HepG2 (cell line): Measurements from ENCODE around the gene SERPINB6. TPM values are rescaled to one million over a fixed set of nuclear protein-coding genes. Genes with fewer than 3 reads are reported as not detected.

ENCODE experiments used
- ATAC-seq: fragments of 200-7000 bp; cut with Tn5 transposase; 3 replicates; pipeline ENCODE4 v1.9.1; 2020; ENCODE audit warnings: mild to moderate bottlenecking, moderate library complexity
- BruUV-seq: library from RNA; stranded (reverse); fragments of 400-500 nt; replicated peaks from 2 replicates; lab custom pipeline; 2021; lab: Mats Ljungman, UMichigan
- CTCF ChIA-PET: fragments of 300-600 bp; formaldehyde crosslinking; extraction: SDS; loops from one replicate; lab custom pipeline; 2021; ENCODE audit warnings: low total read pairs, inconsistent platforms, low intra/inter-chr PET ratio; lab: Yijun Ruan, JAX
- POLR2A ChIA-PET: fragments of 350-600 bp; sonication (Branson Sonifier 250); formaldehyde crosslinking; loops from one replicate; lab custom pipeline; 2020; ENCODE audit warnings: antibody characterized with exemption, inconsistent platforms; lab: Yijun Ruan, JAX
- DNase-seq: peaks from one replicate; pipeline ENCODE4 v3.0.0-alpha.2; 2015; ENCODE audit warnings: low spot score
- FAIRE-seq: peaks from 3 replicates; lab custom pipeline; 2011; peaks lifted over from hg19 to GRCh38; lab: Jason Lieb, UNC
- H2AFZ ChIP-seq: one replicate; pipeline ENCODE4 v1.6.1; 2011; ENCODE audit warnings: low read length, inconsistent platforms
- H3K27ac ChIP-seq: fragments of 300-600 bp; 3 replicates; pipeline ENCODE4 v1.8.0; 2011; ENCODE audit warnings: mixed run types, mild to moderate bottlenecking, mixed read lengths, low read length, inconsistent platforms; ENCODE audit not compliant: insufficient read depth; ENCODE audit errors: extremely low read length
- H3K27me3 ChIP-seq, 2 experiments: fragments of 200-600 bp in 1 of 2; 2 replicates in 1 of 2; 3 replicates in 1 of 2; pipeline versions ENCODE4 v1.6.0 to v1.8.0; 2011; ENCODE audit warnings: low read length in 2 of 2, mild to moderate bottlenecking in 2 of 2, moderate library complexity in 2 of 2, inconsistent platforms in 1 of 2; ENCODE audit not compliant: insufficient read depth in 2 of 2, control insufficient read depth in 1 of 2
- H3K36me3 ChIP-seq, 2 experiments: fragments of 200-600 bp in 1 of 2; replicated peaks in 1 of 2; 2 replicates in 1 of 2; 3 replicates in 1 of 2; pipeline versions ENCODE4 v1.5.1 to v1.8.0; 2011; ENCODE audit warnings: low read length in 2 of 2, inconsistent platforms in 1 of 2; ENCODE audit not compliant: insufficient read depth in 2 of 2, control insufficient read depth in 1 of 2
- H3K4me1 ChIP-seq: 2 replicates; pipeline ENCODE4 v1.5.1; 2012; ENCODE audit warnings: low read length, inconsistent platforms; ENCODE audit not compliant: insufficient read depth
- H3K4me2 ChIP-seq: 2 replicates; pipeline ENCODE4 v1.6.0; 2011; ENCODE audit warnings: low read depth, low read length, inconsistent platforms
- H3K4me3 ChIP-seq, 3 experiments: fragments of 200-600 bp in 1 of 3; sonication (generic), shearing (Covaris generic) in 1 of 3; replicated peaks in 1 of 3; 2 replicates each; pipeline ENCODE4 v1.5.1; 2011 to 2016; ENCODE audit warnings: low read length in 3 of 3, inconsistent platforms in 2 of 3, low read depth in 2 of 3, mild to moderate bottlenecking in 2 of 3, control low read depth in 1 of 3, mixed read lengths in 1 of 3; ENCODE audit not compliant: insufficient read depth in 1 of 3
- H3K79me2 ChIP-seq: one replicate; pipeline ENCODE4 v1.6.1; 2011; ENCODE audit warnings: low read length, inconsistent platforms; ENCODE audit not compliant: insufficient read depth
- H3K9ac ChIP-seq: 2 replicates; pipeline ENCODE4 v1.6.0; 2011; ENCODE audit warnings: mild to moderate bottlenecking, low read depth, low read length, inconsistent platforms; ENCODE audit not compliant: insufficient read depth
- H3K9me3 ChIP-seq: 2 replicates; pipeline ENCODE4 v1.5.1; 2012; ENCODE audit warnings: mild to moderate bottlenecking, low read length
- H4K20me1 ChIP-seq: 2 replicates; pipeline ENCODE4 v1.6.0; 2011; ENCODE audit warnings: inconsistent platforms, mild to moderate bottlenecking, low read length, moderate library complexity; ENCODE audit not compliant: insufficient read depth
- ATRX ChIP-seq: sonication (generic); formaldehyde crosslinking; IDR thresholded peaks from 2 replicates; pipeline ENCODE4 v1.4.0; 2020; ENCODE audit warnings: missing genetic modification reagents, borderline replicate concordance
- FOXO1 ChIP-seq: sonication (generic); formaldehyde crosslinking; IDR thresholded peaks from 2 replicates; pipeline ENCODE4 v1.4.0; 2020; ENCODE audit warnings: missing genetic modification reagents
- KDM2A ChIP-seq: sonication (generic); formaldehyde crosslinking; IDR thresholded peaks from 2 replicates; pipeline ENCODE4 v1.4.0; 2020; ENCODE audit warnings: low read depth, missing genetic modification reagents, borderline replicate concordance
- KDM3A ChIP-seq: IDR thresholded peaks from 2 replicates; pipeline ENCODE4 v1.6.1; 2018; ENCODE audit warnings: low read depth, missing compliant biosample characterization
- MED8 ChIP-seq: sonication (generic); formaldehyde crosslinking; IDR thresholded peaks from 2 replicates; pipeline ENCODE4 v1.8.1; 2023; ENCODE audit warnings: mild to moderate bottlenecking, missing genetic modification reagents; ENCODE audit not compliant: insufficient replicate concordance
- ONECUT2 ChIP-seq: sonication (generic); formaldehyde crosslinking; IDR thresholded peaks from 2 replicates; pipeline ENCODE4 v1.4.0; 2020; ENCODE audit warnings: missing genetic modification reagents
- POLR2A ChIP-seq, 2 experiments: IDR thresholded peaks; 2 replicates each; pipeline ENCODE4 v1.6.1; 2011; ENCODE audit warnings: low read depth in 2 of 2, low read length in 2 of 2, mild to moderate bottlenecking in 1 of 2, moderate library complexity in 1 of 2; ENCODE audit not compliant: insufficient read depth in 1 of 2
- RFX5 ChIP-seq: IDR thresholded peaks from 2 replicates; pipeline ENCODE4 v1.6.1; 2011; ENCODE audit warnings: low read depth, low read length, improper control_type of control experiment
- TAF1 ChIP-seq: sonication (generic); formaldehyde crosslinking; IDR thresholded peaks from 2 replicates; pipeline ENCODE4 v1.4.0; 2020; ENCODE audit warnings: missing genetic modification reagents
- ZNF253 ChIP-seq: sonication (generic); formaldehyde crosslinking; IDR thresholded peaks from 2 replicates; pipeline ENCODE4 v1.8.0; 2022; ENCODE audit warnings: mild to moderate bottlenecking, missing genetic modification reagents, borderline replicate concordance
- ZNF337 ChIP-seq: sonication (generic); formaldehyde crosslinking; IDR thresholded peaks from 2 replicates; pipeline ENCODE4 v1.5.1; 2020; ENCODE audit warnings: missing genetic modification reagents, low read depth, mild to moderate bottlenecking, borderline replicate concordance
- ZSCAN12 ChIP-seq: sonication (generic); formaldehyde crosslinking; IDR thresholded peaks from 2 replicates; pipeline ENCODE4 v1.9.0; 2021; ENCODE audit warnings: mild to moderate bottlenecking, missing genetic modification reagents
- ZSCAN31 ChIP-seq: sonication (generic); formaldehyde crosslinking; IDR thresholded peaks from 2 replicates; pipeline ENCODE4 v1.5.0; 2020; ENCODE audit warnings: low read depth, mild to moderate bottlenecking, missing genetic modification reagents
- WGBS: methylation state at CpG from one replicate; pipeline ENCODE4 v1.1.6; 2017; ENCODE audit warnings: low lambda C conversion rate; 5-methylcytosine and 5-hydroxymethylcytosine counted together
- in situ Hi-C: cut with HindIII; loops from 2 replicates; pipeline ENCODE4 v1.10.0; 2017; ENCODE audit warnings: low pct_unique_long_range_greater_than_20kb; ENCODE audit not compliant: extremely low pct_ligation_motif_present
- intact Hi-C: fragments of 100-400 bp; cut with micrococcal nuclease; formaldehyde crosslinking; loops from one replicate; pipeline ENCODE4 v1.10.0; 2022; ENCODE audit not compliant: unreplicated experiment
- polyA plus RNA-seq, 8 experiments: library from polyadenylated mRNA; depleted of rRNA in 3 of 8; stranded (reverse) in 7 of 8; unstranded in 1 of 8; fragments of >200 nt; fragmentation: Illumina TruSeq in 4 of 8; extraction: Trizol in 4 of 8; gene quantifications; 2 replicates each; pipeline versions ENCODE4 v1.2.1 to v1.2.3, GENCODE V29; 2011 to 2016; ENCODE audit warnings: low read depth in 4 of 8, missing spikeins in 1 of 8, mixed read lengths in 1 of 8; ENCODE audit not compliant: insufficient read depth in 1 of 8
- total RNA-seq, 5 experiments: library from RNA; depleted of rRNA; stranded (reverse); fragments of >200 nt; fragmentation: Illumina TruSeq; extraction: Trizol; gene quantifications; 2 replicates each; pipeline ENCODE4 v1.2.3, GENCODE V29; 2016; ENCODE audit warnings: low read depth in 1 of 5
- TF ChIP-seq, protein P1 (sequence below): sonication (generic); formaldehyde crosslinking; IDR thresholded peaks from 2 replicates; pipeline ENCODE4 v1.5.1; 2020; ENCODE audit warnings: mild to moderate bottlenecking, missing genetic modification reagents, moderate library complexity
- TF ChIP-seq, protein P2 (sequence below): sonication (generic); formaldehyde crosslinking; IDR thresholded peaks from 2 replicates; pipeline ENCODE4 v1.5.0; 2020; ENCODE audit warnings: mild to moderate bottlenecking, missing genetic modification reagents
- TF ChIP-seq, protein P3 (sequence below): sonication (generic); formaldehyde crosslinking; IDR thresholded peaks from 2 replicates; pipeline ENCODE4 v1.8.1; 2022; ENCODE audit warnings: mild to moderate bottlenecking, missing genetic modification reagents

The SERPINB6 gene
- total and polyA plus RNA-seq, 2 of the 13 experiments (the other 11 are each of a cell fraction or from before 2014, with no cell fraction given), result 38.2 to 61.3 TPM

DNA sequence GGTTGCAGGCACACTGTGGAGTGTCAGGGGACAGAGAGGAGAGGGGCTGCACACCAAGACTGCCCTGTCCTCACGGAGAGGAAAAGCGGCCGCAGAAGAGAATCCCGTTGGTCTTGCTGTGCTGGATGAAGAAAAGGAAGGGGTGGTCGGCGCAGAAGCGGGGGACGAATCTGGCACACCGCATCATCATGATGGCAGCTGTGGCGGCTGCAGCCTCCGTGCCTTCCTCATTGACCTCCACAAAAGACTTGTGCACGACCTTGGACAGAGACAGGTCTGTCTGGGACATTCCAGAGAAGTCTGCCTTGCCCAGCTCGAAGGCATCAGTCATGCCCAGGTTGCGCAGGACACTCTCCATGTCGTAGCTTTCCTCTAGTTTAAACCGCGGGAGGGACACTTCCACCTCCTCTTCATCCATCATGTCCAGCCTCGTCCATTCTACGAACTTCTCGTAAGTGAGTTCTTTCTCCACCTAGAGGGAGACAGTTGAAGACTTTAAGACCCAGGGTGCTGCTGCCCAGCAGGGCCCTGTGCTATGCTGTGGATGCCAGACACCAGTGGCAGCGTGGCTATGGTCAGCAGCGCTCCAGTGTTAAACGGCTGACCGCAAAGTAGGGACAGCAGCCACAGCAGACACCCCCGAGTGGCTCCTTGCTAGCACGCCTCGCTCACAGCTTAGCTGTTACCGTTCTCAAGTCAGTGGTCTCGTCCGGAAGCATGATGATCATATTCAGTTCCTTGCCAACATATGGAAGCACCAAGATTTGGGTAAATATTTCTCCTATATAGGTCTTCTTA lies 22.9 kb downstream of the SERPINB6 start:
- ChIA-PET CTCF (no interaction called here), POLR2A (no interaction called here)
- Histone ChIP-seq H3K4me1 (peaks cover 18% of the 10 kb centered on the region), H3K9me3 (no peaks in the 10 kb centered on the region), H4K20me1 (no peaks in the 10 kb centered on the region), H3K27ac (no peak overlapping the region), H3K36me3 (peaks cover 1 to 5% of the 10 kb centered on the region in 2 experiments; a peak in 2 of 5 replicates), H3K9ac (no peak overlapping the region), H2AFZ (no peak overlapping the region), H3K79me2 (no peaks in the 10 kb centered on the region), H3K4me3 (no peak overlapping the region), H3K4me2 (no peak overlapping the region), H3K27me3 (no peaks in the 10 kb centered on the region)
- WGBS, result 92% methylated on average over 29 of the region's 30 CpGs
- no TSS peak for BruUV-seq
- intact Hi-C loops, result no loop called here
- in situ Hi-C loops, result no loop called here
- DNase-seq (no peak), ATAC-seq (no peak), FAIRE-seq (no peak)
- TF ChIP-seq ZNF337 (no peak), POLR2A (IDR thresholded peaks at IDR 0.05; ENCODE audit: insufficient read depth in 1 of 2, low read depth in 2 of 2, low read length in 2 of 2) (no peak), KDM2A (CRISPR knock-in tag) (no peak), FOXO1 (CRISPR knock-in tag) (no peak), ZNF253 (CRISPR knock-in tag) (no peak), ONECUT2 (CRISPR knock-in tag) (no peak), TAF1 (CRISPR knock-in tag) (no peak), ZSCAN31 (CRISPR knock-in tag) (no peak), KDM3A (no peak), MED8 (no peak), ATRX (CRISPR knock-in tag) (no peak), RFX5 (no peak), ZSCAN12 (CRISPR knock-in tag) (no peak)
- TF ChIP-seq, protein P1, sequence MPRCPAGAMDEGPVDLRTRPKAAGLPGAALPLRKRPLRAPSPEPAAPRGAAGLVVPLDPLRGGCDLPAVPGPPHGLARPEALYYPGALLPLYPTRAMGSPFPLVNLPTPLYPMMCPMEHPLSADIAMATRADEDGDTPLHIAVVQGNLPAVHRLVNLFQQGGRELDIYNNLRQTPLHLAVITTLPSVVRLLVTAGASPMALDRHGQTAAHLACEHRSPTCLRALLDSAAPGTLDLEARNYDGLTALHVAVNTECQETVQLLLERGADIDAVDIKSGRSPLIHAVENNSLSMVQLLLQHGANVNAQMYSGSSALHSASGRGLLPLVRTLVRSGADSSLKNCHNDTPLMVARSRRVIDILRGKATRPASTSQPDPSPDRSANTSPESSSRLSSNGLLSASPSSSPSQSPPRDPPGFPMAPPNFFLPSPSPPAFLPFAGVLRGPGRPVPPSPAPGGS (CRISPR knock-in tag), result no peak
- TF ChIP-seq, protein P2, sequence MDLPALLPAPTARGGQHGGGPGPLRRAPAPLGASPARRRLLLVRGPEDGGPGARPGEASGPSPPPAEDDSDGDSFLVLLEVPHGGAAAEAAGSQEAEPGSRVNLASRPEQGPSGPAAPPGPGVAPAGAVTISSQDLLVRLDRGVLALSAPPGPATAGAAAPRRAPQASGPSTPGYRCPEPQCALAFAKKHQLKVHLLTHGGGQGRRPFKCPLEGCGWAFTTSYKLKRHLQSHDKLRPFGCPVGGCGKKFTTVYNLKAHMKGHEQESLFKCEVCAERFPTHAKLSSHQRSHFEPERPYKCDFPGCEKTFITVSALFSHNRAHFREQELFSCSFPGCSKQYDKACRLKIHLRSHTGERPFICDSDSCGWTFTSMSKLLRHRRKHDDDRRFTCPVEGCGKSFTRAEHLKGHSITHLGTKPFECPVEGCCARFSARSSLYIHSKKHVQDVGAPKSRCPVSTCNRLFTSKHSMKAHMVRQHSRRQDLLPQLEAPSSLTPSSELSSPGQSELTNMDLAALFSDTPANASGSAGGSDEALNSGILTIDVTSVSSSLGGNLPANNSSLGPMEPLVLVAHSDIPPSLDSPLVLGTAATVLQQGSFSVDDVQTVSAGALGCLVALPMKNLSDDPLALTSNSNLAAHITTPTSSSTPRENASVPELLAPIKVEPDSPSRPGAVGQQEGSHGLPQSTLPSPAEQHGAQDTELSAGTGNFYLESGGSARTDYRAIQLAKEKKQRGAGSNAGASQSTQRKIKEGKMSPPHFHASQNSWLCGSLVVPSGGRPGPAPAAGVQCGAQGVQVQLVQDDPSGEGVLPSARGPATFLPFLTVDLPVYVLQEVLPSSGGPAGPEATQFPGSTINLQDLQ (CRISPR knock-in tag), result no peak
- TF ChIP-seq, protein P3, sequence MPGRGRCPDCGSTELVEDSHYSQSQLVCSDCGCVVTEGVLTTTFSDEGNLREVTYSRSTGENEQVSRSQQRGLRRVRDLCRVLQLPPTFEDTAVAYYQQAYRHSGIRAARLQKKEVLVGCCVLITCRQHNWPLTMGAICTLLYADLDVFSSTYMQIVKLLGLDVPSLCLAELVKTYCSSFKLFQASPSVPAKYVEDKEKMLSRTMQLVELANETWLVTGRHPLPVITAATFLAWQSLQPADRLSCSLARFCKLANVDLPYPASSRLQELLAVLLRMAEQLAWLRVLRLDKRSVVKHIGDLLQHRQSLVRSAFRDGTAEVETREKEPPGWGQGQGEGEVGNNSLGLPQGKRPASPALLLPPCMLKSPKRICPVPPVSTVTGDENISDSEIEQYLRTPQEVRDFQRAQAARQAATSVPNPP (CRISPR knock-in tag), result no peak
